Adrenal gland (tissue), 12 donors: ENCODE measurements around the gene NIP7. TPM values are rescaled to one million over a fixed set of nuclear protein-coding genes. Genes with fewer than 3 reads are reported as not detected.

Experiments
- DNase-seq, 7 donors: peaks; one replicate each; pipeline ENCODE4 v3.0.0-alpha.2; 2019 to 2020
- H3K27ac ChIP-seq, 5 donors: fragments of 200-600 bp; sonication (generic) in 4 of 5; 1 replicate in 3 of 5; 2 replicates in 2 of 5; pipeline versions ENCODE4 v1.5.1 to v1.8.0; 2016 to 2020; ENCODE audit warnings: mild to moderate bottlenecking in 1 of 5
- H3K27me3 ChIP-seq: fragments of 200-600 bp; 2 replicates; pipeline ENCODE4 v1.8.0; 2021
- H3K36me3 ChIP-seq, 2 donors: fragments of 200-600 bp; replicated peaks in 1 of 2; 1 replicate in 1 of 2; 2 replicates in 1 of 2; pipeline versions ENCODE4 v1.5.1 to v1.8.0; 2018 to 2022
- H3K4me1 ChIP-seq, 2 donors: fragments of 200-600 bp; replicated peaks in 1 of 2; 1 replicate in 1 of 2; 2 replicates in 1 of 2; pipeline versions ENCODE4 v1.5.1 to v1.8.0; 2018 to 2021
- H3K4me3 ChIP-seq, 4 donors: fragments of 200-600 bp; sonication (generic) in 3 of 4; one replicate each; pipeline ENCODE4 v1.5.1; 2016 to 2018
- H3K9me3 ChIP-seq, 3 donors: fragments of 200-600 bp; sonication (generic) in 1 of 3; replicated peaks in 1 of 3; 1 replicate in 2 of 3; 2 replicates in 1 of 3; pipeline versions ENCODE4 v1.5.1 to v1.8.0; 2016 to 2021
- CTCF ChIP-seq, 6 experiments: fragments of 450-650 bp in 4 of 6; fragments of 200-600 bp in 2 of 6; sonication (generic) in 1 of 6; IDR thresholded peaks; 1 replicate in 5 of 6; 2 replicates in 1 of 6; pipeline versions ENCODE4 v1.5.1 to v1.8.0; 2016 to 2021; ENCODE audit warnings: antibody characterized with exemption in 6 of 6, mild to moderate bottlenecking in 2 of 6, moderate library complexity in 1 of 6
- POLR2A ChIP-seq, 2 donors: fragments of 450-650 bp; IDR thresholded peaks; one replicate each; pipeline ENCODE4 v1.6.1; 2017; ENCODE audit warnings: antibody characterized with exemption in 2 of 2, mild to moderate bottlenecking in 2 of 2, moderate library complexity in 1 of 2
- WGBS, 4 donors: extraction: QIAGEN DNeasy Blood & Tissue Kit in 2 of 4; methylation state at CpG; one replicate each; pipeline versions ENCODE4 v1.1.5 to v1.1.7; 2013 to 2017; 5-methylcytosine and 5-hydroxymethylcytosine counted together
- intact Hi-C, 2 donors: fragments of 100-400 bp; cut with DNase I; formaldehyde crosslinking; loops; one replicate each; pipeline versions ENCODE4 v1.14.1 to v1.15.0; 2022 to 2023
- polyA plus RNA-seq, 3 donors: library from polyadenylated mRNA; stranded (reverse); fragments of 200-250 nt in 2 of 3; fragments of 350-450 nt in 1 of 3; fragmentation: Illumina TruSeq in 1 of 3; extraction: RNeasy Lipid Tissue Mini Kit (QIAGEN cat#74804) in 1 of 3; gene quantifications; one replicate each; pipeline ENCODE4 v1.2.3, GENCODE V29; 2013 to 2014
- total RNA-seq, 9 donors: library from RNA; depleted of rRNA in 4 of 9; stranded (reverse); fragments of >200 nt in 4 of 9; fragments of 120-200 nt in 1 of 9; fragmentation: NEBNext Ultra II Directional in 1 of 9; extraction: Animal tissue kit (Norgen Biotek cat#: 25700) in 1 of 9; gene quantifications; one replicate each; pipeline versions ENCODE4 v1.1.0 to v1.2.4, GENCODE V29; 2013 to 2023
- donor health status: healthy with polysubstance abuse.
- donor health status: Bipolar disorder and iron deficiency.
- donor health status: DM: yes; HTN: yes; CAD: no.
- donor health status: DM: no; HTN: no; CAD: no.
- donor health status: DM: no; HTN: no; CAD: no.
- donor health status: DM: yes; HTN: yes; CAD: no.

Gene NIP7
- total and polyA plus RNA-seq, 12 donors, result 10.5 to 38.0 (median 21.6) TPM

- Histone ChIP-seq H3K4me1 (peaks cover 0 to 4% of the 10 kb centered on the region in 2 donors), H3K9me3 (no peaks in the 10 kb centered on the region), H3K36me3 (peaks cover 0 to 4% of the 10 kb centered on the region in 2 donors), H3K27me3 (no peaks in the 10 kb centered on the region), H3K27ac (no peak overlapping the region), H3K4me3 (no peak overlapping the region)
- no peak for DNase-seq
- WGBS, 4 donors, result 73 to 85% (median 79%) methylated on average over 1 of the region's 1 CpG
- intact Hi-C loops, result no loop called here
- TF ChIP-seq CTCF (IDR thresholded peaks at IDR 0.05) (no peak), POLR2A (IDR thresholded peaks at IDR 0.05) (no peak)
Measured at GRCh38 chr16:69306031-69306430, 33.5 kb upstream of the NIP7 start.

DNA sequence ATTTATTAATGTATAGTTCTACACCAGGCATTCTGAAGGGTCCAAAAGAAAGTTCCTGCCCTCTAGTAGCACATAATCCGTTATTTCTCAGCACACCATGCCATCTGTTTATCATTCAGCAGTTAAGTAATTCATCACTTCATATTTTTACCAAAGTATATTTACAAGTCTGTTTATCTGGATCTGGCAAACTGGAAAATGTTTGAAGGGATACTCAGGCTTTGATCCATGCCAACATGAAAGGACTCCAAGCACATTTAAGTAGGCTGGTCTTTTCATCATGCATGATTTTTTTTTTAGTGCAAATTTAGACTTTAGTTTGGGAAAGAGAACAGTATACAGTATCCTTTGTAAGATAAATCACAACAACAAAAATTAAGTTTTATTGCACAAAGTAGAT, 32.5 kb upstream of the NIP7 start:
- Histone ChIP-seq H3K27me3 (no peaks in the 10 kb centered on the region), H3K9me3 (no peaks in the 10 kb centered on the region), H3K36me3 (no peaks in the 10 kb centered on the region), H3K27ac (no peak overlapping the region), H3K4me1 (peaks cover 3 to 7% of the 10 kb centered on the region in 2 donors), H3K4me3 (no peak overlapping the region)
- 68 to 80% (median 70%) methylated on average over 1 of the region's 1 CpG for WGBS, 4 donors
- DNase-seq, result no peak
- TF ChIP-seq POLR2A (IDR thresholded peaks at IDR 0.05), result no peak
- TF ChIP-seq CTCF (IDR thresholded peaks at IDR 0.05), result no peak
- intact Hi-C loops, result no loop called here

GRCh38 chr16:69307856-69308255, 31.7 kb upstream of the NIP7 start:
- 91 to 95% (median 93%) methylated on average over 2 of the region's 2 CpGs for WGBS, 4 donors
- no peaks in the 10 kb centered on the region for H3K9me3 ChIP-seq
- no peaks in the 10 kb centered on the region for H3K27me3 ChIP-seq
- H3K27ac ChIP-seq, result no peak overlapping the region
- peaks cover 11 to 14% of the 10 kb centered on the region in 2 donors for H3K4me1 ChIP-seq
- intact Hi-C loops, result no loop called here
- TF ChIP-seq CTCF (IDR thresholded peaks at IDR 0.05) (no peak), POLR2A (IDR thresholded peaks at IDR 0.05) (no peak)
- no peaks in the 10 kb centered on the region for H3K36me3 ChIP-seq
- H3K4me3 ChIP-seq, result no peak overlapping the region
- no peak for DNase-seq

DNA sequence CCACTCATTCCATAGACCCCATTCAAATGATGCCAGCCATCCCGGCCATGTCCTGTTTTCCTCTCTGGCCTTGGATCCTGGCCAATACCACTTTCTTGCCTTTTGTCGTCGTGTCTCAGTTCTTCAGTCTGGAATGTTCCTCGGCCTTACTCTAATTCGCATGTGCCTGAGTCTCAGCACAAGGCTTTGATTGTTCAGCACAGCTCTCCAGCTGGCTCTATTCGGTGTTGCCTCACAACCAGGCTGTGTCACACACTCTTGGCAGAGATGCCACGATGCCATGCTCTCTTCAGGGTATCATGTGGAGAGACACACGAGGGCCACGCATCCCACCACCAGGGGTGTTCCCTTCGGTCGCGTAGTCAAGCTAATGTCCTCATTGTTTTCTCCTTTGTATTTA, 30.3 kb upstream of the NIP7 start:
- intact Hi-C loops, result no loop called here
- TF ChIP-seq CTCF (IDR thresholded peaks at IDR 0.05), result no peak
- H3K36me3 ChIP-seq, result no peaks in the 10 kb centered on the region
- no peaks in the 10 kb centered on the region for H3K27me3 ChIP-seq
- no peak for DNase-seq
- H3K27ac ChIP-seq, result no peak overlapping the region
- peaks cover 11 to 14% of the 10 kb centered on the region in 2 donors for H3K4me1 ChIP-seq
- H3K9me3 ChIP-seq, result no peaks in the 10 kb centered on the region
- no peak overlapping the region for H3K4me3 ChIP-seq
- 81 to 89% (median 85%) methylated on average over 12 of the region's 12 CpGs for WGBS, 4 donors
